T-cell (primary cell): Measurements from ENCODE around the gene PPM1N. TPM values are rescaled to one million over a fixed set of nuclear protein-coding genes. Genes with fewer than 3 reads are reported as not detected.

Experiments
- ATAC-seq, 4 experiments: fragments of 200-7000 bp in 3 of 4; fragments of 150-1000 bp in 1 of 4; cut with Tn5 transposase; replicated peaks in 1 of 4; 1 replicate in 3 of 4; 2 replicates in 1 of 4; pipeline ENCODE4 v1.10.0; 2021; ENCODE audit warnings: moderate library complexity in 3 of 4, mild to moderate bottlenecking in 2 of 4, moderate number of reproducible peaks in 1 of 4
- CTCF ChIA-PET, 2 donors: fragments of 300-600 bp; sonication (Branson Sonifier 250); formaldehyde crosslinking; loops; one replicate each; lab custom pipeline; 2022; ENCODE audit warnings: antibody characterized with exemption in 2 of 2; lab: Charles Lee
- POLR2A ChIA-PET, 2 donors: fragments of 300-600 bp; sonication (Branson Sonifier 250); formaldehyde crosslinking; loops; one replicate each; lab custom pipeline; 2022; ENCODE audit warnings: antibody characterized with exemption in 2 of 2; lab: Charles Lee
- DNase-seq, 35 experiments: peaks; one replicate each; pipeline versions ENCODE4 v3.0.0 to v3.0.0-alpha.2; 2013 to 2023
- H3K27ac ChIP-seq: one replicate; pipeline ENCODE4 v1.5.1; 2013; ENCODE audit warnings: low read length
- H3K27me3 ChIP-seq, 2 experiments: replicated peaks in 1 of 2; 1 replicate in 1 of 2; 2 replicates in 1 of 2; pipeline versions ENCODE4 v1.6.1 to v1.7.0; 2013; ENCODE audit warnings: low read length in 1 of 2, mixed read lengths in 1 of 2; ENCODE audit not compliant: control insufficient read depth in 2 of 2, insufficient read depth in 2 of 2; ENCODE audit errors: extremely low read depth in 1 of 2
- H3K36me3 ChIP-seq, 2 donors: 1 replicate in 1 of 2; 2 replicates in 1 of 2; pipeline versions ENCODE4 v1.6.1 to v1.7.0; 2013; ENCODE audit warnings: low read length in 1 of 2; ENCODE audit not compliant: control insufficient read depth in 2 of 2, insufficient read depth in 1 of 2; ENCODE audit errors: extremely low read depth in 1 of 2
- H3K4me1 ChIP-seq, 2 experiments: 1 replicate in 1 of 2; 2 replicates in 1 of 2; pipeline versions ENCODE4 v1.6.1 to v1.7.0; 2013; ENCODE audit warnings: low read length in 2 of 2, mixed read lengths in 1 of 2; ENCODE audit not compliant: insufficient read depth in 2 of 2, control insufficient read depth in 1 of 2; ENCODE audit errors: extremely low read depth in 1 of 2
- H3K4me3 ChIP-seq, 2 donors: 1 replicate in 1 of 2; 2 replicates in 1 of 2; pipeline versions ENCODE4 v1.5.1 to v1.7.0; 2013; ENCODE audit warnings: mild to moderate bottlenecking in 2 of 2, low read length in 1 of 2, moderate library complexity in 1 of 2; ENCODE audit not compliant: control insufficient read depth in 1 of 2; ENCODE audit errors: extremely low read depth in 1 of 2
- H3K9me3 ChIP-seq: 2 replicates; pipeline ENCODE4 v1.7.0; 2013
- H3K27ac Mint-ChIP-seq, 2 donors: one replicate each; pipeline ENCODE4 v1.8.0; 2020 to 2021; ENCODE audit warnings: mild to moderate bottlenecking in 2 of 2, mixed read lengths in 2 of 2
- H3K27me3 Mint-ChIP-seq, 2 donors: one replicate each; pipeline ENCODE4 v1.8.0; 2021 to 2022; ENCODE audit warnings: mixed read lengths in 2 of 2
- H3K36me3 Mint-ChIP-seq: one replicate; pipeline ENCODE4 v1.8.0; 2021; ENCODE audit warnings: mixed read lengths
- H3K4me1 Mint-ChIP-seq, 3 donors: one replicate each; pipeline ENCODE4 v1.8.0; 2020 to 2022; ENCODE audit warnings: mixed read lengths in 3 of 3, mild to moderate bottlenecking in 1 of 3
- H3K4me3 Mint-ChIP-seq, 3 donors: one replicate each; pipeline ENCODE4 v1.8.0; 2020 to 2022; ENCODE audit warnings: mild to moderate bottlenecking in 3 of 3, mixed read lengths in 3 of 3, moderate library complexity in 3 of 3
- H3K9me3 Mint-ChIP-seq, 3 donors: one replicate each; pipeline ENCODE4 v1.8.0; 2020 to 2022; ENCODE audit warnings: mixed read lengths in 3 of 3
- WGBS: methylation state at CpG from one replicate; pipeline ENCODE4 v1.1.5; 2013; ENCODE audit warnings: missing lambda C conversion rate; ENCODE audit not compliant: insufficient coverage; 5-methylcytosine and 5-hydroxymethylcytosine counted together
- total RNA-seq, 35 experiments: library from RNA in 6 of 35; stranded (reverse) in 6 of 35; fragments of 120-200 nt in 1 of 35; gene quantifications; one replicate each; pipeline versions ENCODE4 v1.2.1 to v1.2.4 and lab custom pipeline; 2013 to 2026

PPM1N gene
- total RNA-seq, 5 donors from 2014 or later (not counting 1 experiment from before 2014, with no cell fraction given): 5.6 to 14.6 (median 10.0) TPM

- DNase-seq (no peak), ATAC-seq (no peak)
- H3K4me3 ChIP-seq: no peak overlapping the region
- Mint-ChIP-seq H3K9me3 (no peaks in the 10 kb centered on the region), H3K27me3 (no peaks in the 10 kb centered on the region), H3K4me3 (no peak overlapping the region), H3K4me1 (peaks cover 9 to 18% (median 17%) of the 10 kb centered on the region in 3 donors), H3K36me3 (no peaks in the 10 kb centered on the region), H3K27ac (no peak overlapping the region)
- POLR2A ChIA-PET: no interaction called here
- H3K36me3 ChIP-seq: no peaks in the 10 kb centered on the region
- no peaks in the 10 kb centered on the region for H3K9me3 ChIP-seq
- 63% methylated on average over 3 of the region's 5 CpGs for WGBS
- peaks cover 0 to 21% of the 10 kb centered on the region in 2 experiments for H3K4me1 ChIP-seq
- CTCF ChIA-PET: no interaction called here
- no peak overlapping the region for H3K27ac ChIP-seq
- H3K27me3 ChIP-seq: peaks cover 0 to 1% of the 10 kb centered on the region in 2 experiments
Observed at GRCh38 chr19:45483033-45483432, 15.2 kb upstream of the PPM1N start.

- peaks cover 0 to 13% of the 10 kb centered on the region in 2 experiments for H3K4me1 ChIP-seq
- Mint-ChIP-seq H3K4me1 (peaks cover 2 to 9% (median 3%) of the 10 kb centered on the region in 3 donors), H3K27me3 (peaks cover 0 to 1% of the 10 kb centered on the region in 2 donors), H3K9me3 (no peaks in the 10 kb centered on the region), H3K36me3 (no peaks in the 10 kb centered on the region), H3K4me3 (peak overlapping the region in 2 of 3 donors; percentile 34 to 44), H3K27ac (peak overlapping the region in 1 of 2 donors; percentile 21)
- 82% methylated on average over 9 of the region's 13 CpGs for WGBS
- CTCF ChIA-PET: interaction anchor here (0.7 to 2.6 kb wide), 8 partner anchors 10 to 83 kb away, joined by 3 to 20 read pairs (median 5); partner anchors contain the start of gene RTN2 (in 1 of the 2)
- H3K27ac ChIP-seq: no peak overlapping the region
- ATAC-seq (no peak), DNase-seq (no peak)
- no peak overlapping the region for H3K4me3 ChIP-seq
- POLR2A ChIA-PET: interaction anchor here (0.7 kb wide), 2 partner anchors 8 to 82 kb away, joined by 3 read pairs; no protein-coding TSS in a partner anchor
- peaks cover 0 to 14% of the 10 kb centered on the region in 2 experiments for H3K27me3 ChIP-seq
- H3K9me3 ChIP-seq: no peaks in the 10 kb centered on the region
- no peaks in the 10 kb centered on the region for H3K36me3 ChIP-seq
Observed at GRCh38 chr19:45484273-45484945, 13.8 kb upstream of the PPM1N start.

DNA sequence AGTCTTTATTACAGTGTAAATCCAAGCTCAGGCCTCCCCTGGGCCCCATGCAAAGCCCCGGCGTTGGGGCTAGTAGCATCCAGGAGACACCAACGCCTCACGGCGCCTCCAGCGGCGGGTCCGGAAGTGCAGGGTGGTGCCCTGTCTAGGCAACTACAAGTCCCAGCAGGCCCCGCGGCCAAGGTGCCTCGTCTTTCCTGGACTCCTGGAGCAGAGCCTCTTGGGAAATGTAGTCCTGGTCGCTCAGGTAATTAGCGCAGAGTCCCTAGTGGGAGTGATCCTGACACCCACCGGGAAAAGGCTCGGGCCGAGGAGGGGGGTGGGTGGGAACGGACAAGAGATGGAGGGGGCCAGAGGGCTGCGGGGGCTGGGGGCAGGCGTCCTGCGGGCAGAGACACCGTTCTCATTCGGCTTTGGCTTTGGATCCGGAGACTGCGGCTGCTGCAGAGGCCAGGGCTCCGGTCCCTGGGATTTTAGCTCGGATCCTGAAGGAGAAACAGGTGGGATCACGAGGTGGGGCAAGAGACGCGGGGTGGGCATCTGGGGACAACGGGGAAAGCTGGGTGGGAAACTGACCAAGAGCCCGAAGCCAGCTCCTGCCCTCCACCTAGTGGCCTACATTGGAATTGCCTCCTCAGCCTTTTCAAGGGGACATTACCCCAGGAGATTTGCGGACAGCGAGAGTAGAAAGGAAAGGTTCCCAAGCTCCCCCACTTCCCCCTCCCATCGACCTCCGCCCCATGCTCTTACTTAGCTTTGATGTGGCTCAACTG, 12.8 kb upstream of the PPM1N start:
- Mint-ChIP-seq H3K4me3 (peak overlapping the region; percentile 86 to 90 (median 87)), H3K36me3 (no peaks in the 10 kb centered on the region), H3K9me3 (no peaks in the 10 kb centered on the region), H3K4me1 (peaks cover 0 to 7% (median 2%) of the 10 kb centered on the region in 3 donors), H3K27me3 (peaks cover 0 to 1% of the 10 kb centered on the region in 2 donors), H3K27ac (peak overlapping the region in 1 of 2 donors; percentile 66)
- 0% methylated on average over 29 of the region's 35 CpGs for WGBS
- H3K27ac ChIP-seq: no peak overlapping the region
- H3K4me3 ChIP-seq: peak overlapping the region; percentile 69 to 77
- H3K4me1 ChIP-seq: peaks cover 0 to 13% of the 10 kb centered on the region in 2 experiments
- peaks cover 0 to 14% of the 10 kb centered on the region in 2 experiments for H3K27me3 ChIP-seq
- POLR2A ChIA-PET: interaction anchor here (0.6 to 1.2 kb wide), 5 partner anchors 8 to 83 kb away, joined by 3 to 7 read pairs (median 3); partner anchors contain the start of gene FOSB (in 1 of the 2)
- H3K9me3 ChIP-seq: no peaks in the 10 kb centered on the region
- CTCF ChIA-PET: interaction anchor here (0.5 to 2.6 kb wide), 14 partner anchors 9 to 232 kb away, joined by 3 to 20 read pairs (median 4); partner anchors contain the start of gene RTN2 (in 1 of the 2)
- peak; percentile 93 to 100 (median 99) for ATAC-seq
- DNase-seq: peak; percentile 91 to 99 (median 97)
- H3K36me3 ChIP-seq: no peaks in the 10 kb centered on the region

- Mint-ChIP-seq H3K27me3 (peaks cover 7 to 12% of the 10 kb centered on the region in 2 donors), H3K4me1 (peaks cover 8 to 12% (median 8%) of the 10 kb centered on the region in 3 donors), H3K27ac (peak overlapping the region in 1 of 2 donors; percentile 53), H3K4me3 (no peak overlapping the region), H3K9me3 (no peaks in the 10 kb centered on the region), H3K36me3 (no peaks in the 10 kb centered on the region)
- Histone ChIP-seq H3K9me3 (no peaks in the 10 kb centered on the region), H3K4me1 (peaks cover 2 to 24% of the 10 kb centered on the region in 2 experiments), H3K36me3 (no peaks in the 10 kb centered on the region), H3K27ac (no peak overlapping the region), H3K27me3 (peaks cover 0 to 33% of the 10 kb centered on the region in 2 experiments), H3K4me3 (no peak overlapping the region)
- ChIA-PET CTCF (no interaction called here), POLR2A (interaction anchor here (0.5 to 0.7 kb wide), 3 partner anchors 24 to 180 kb away, joined by 3 to 5 read pairs (median 4); no protein-coding TSS in a partner anchor)
- 84% methylated on average over 13 of the region's 15 CpGs for WGBS
- ATAC-seq (no peak), DNase-seq (no peak)
Observed at GRCh38 chr19:45488708-45489107, 9.5 kb upstream of the PPM1N start.

- DNase-seq: no peak
- CTCF ChIA-PET: interaction anchor here (0.6 to 0.7 kb wide), 2 partner anchors 68 to 486 kb away, joined by 5 to 9 read pairs; no protein-coding TSS in a partner anchor
- peaks cover 7 to 12% of the 10 kb centered on the region in 2 donors for H3K27me3 Mint-ChIP-seq
- 85% methylated on average over 16 of the region's 20 CpGs for WGBS
- no peak overlapping the region for H3K27ac ChIP-seq
- no peak overlapping the region for H3K4me3 ChIP-seq
- no peak overlapping the region for H3K27ac Mint-ChIP-seq
- no peaks in the 10 kb centered on the region for H3K9me3 Mint-ChIP-seq
- POLR2A ChIA-PET: interaction anchor here (0.5 to 0.7 kb wide), 5 partner anchors 12 to 1834 kb away, joined by 3 to 5 read pairs (median 4); no protein-coding TSS in a partner anchor
- H3K4me3 Mint-ChIP-seq: no peak overlapping the region
- no peaks in the 10 kb centered on the region for H3K36me3 ChIP-seq
- H3K36me3 Mint-ChIP-seq: no peaks in the 10 kb centered on the region
- no peaks in the 10 kb centered on the region for H3K9me3 ChIP-seq
- peaks cover 2 to 24% of the 10 kb centered on the region in 2 experiments for H3K4me1 ChIP-seq
- ATAC-seq: no peak
- H3K4me1 Mint-ChIP-seq: peaks cover 6 to 13% (median 9%) of the 10 kb centered on the region in 3 donors
- peaks cover 0 to 39% of the 10 kb centered on the region in 2 experiments for H3K27me3 ChIP-seq
Observed at GRCh38 chr19:45489216-45489855, 8.9 kb upstream of the PPM1N start.
